B cell (primary cell): ENCODE measurements around the gene ABR. TPM values are rescaled to one million over a fixed set of nuclear protein-coding genes. Genes with fewer than 3 reads are reported as not detected.

Experiments
- ATAC-seq: fragments of 200-7000 bp; cut with Tn5 transposase; one replicate; pipeline ENCODE4 v1.10.0; 2021; ENCODE audit warnings: low read depth, mild to moderate bottlenecking, moderate number of reproducible peaks, moderate library complexity
- CTCF ChIA-PET: fragments of 350-600 bp; sonication (Branson Sonifier 250); formaldehyde crosslinking; loops from one replicate; lab custom pipeline; 2021; ENCODE audit warnings: antibody characterized with exemption, inconsistent platforms; lab: Charles Lee
- POLR2A ChIA-PET: fragments of 350-600 bp; sonication (Branson Sonifier 250); formaldehyde crosslinking; loops from one replicate; lab custom pipeline; 2021; ENCODE audit warnings: antibody characterized with exemption; lab: Charles Lee
- DNase-seq: peaks from one replicate; pipeline ENCODE4 v3.0.0; 2013
- H2AFZ ChIP-seq: 2 replicates; pipeline ENCODE4 v1.6.1; 2012; ENCODE audit warnings: mild to moderate bottlenecking, low read depth, low read length; ENCODE audit not compliant: insufficient read depth, poor library complexity, severe bottlenecking
- H3K27ac ChIP-seq, 2 donors: 1 replicate in 1 of 2; 2 replicates in 1 of 2; pipeline ENCODE4 v1.5.1; 2012 to 2013; ENCODE audit warnings: low read length in 2 of 2, mild to moderate bottlenecking in 2 of 2, moderate library complexity in 1 of 2
- H3K27me3 ChIP-seq, 4 experiments: fragments of 200-600 bp in 1 of 4; sonication (generic) in 1 of 4; replicated peaks in 1 of 4; 1 replicate in 2 of 4; 2 replicates in 2 of 4; pipeline versions ENCODE4 v1.6.1 to v1.7.0; 2013 to 2016; ENCODE audit warnings: low read length in 3 of 4, mild to moderate bottlenecking in 2 of 4, mixed read lengths in 1 of 4, moderate library complexity in 1 of 4; ENCODE audit not compliant: insufficient read depth in 4 of 4, control insufficient read depth in 3 of 4; ENCODE audit errors: control extremely low read depth in 1 of 4
- H3K36me3 ChIP-seq, 2 experiments: replicated peaks in 1 of 2; 1 replicate in 1 of 2; 2 replicates in 1 of 2; pipeline versions ENCODE4 v1.6.1 to v1.7.1; 2013; ENCODE audit warnings: low read length in 1 of 2; ENCODE audit not compliant: insufficient read depth in 2 of 2, control insufficient read depth in 1 of 2; ENCODE audit errors: control extremely low read depth in 1 of 2, extremely low read depth in 1 of 2
- H3K4me1 ChIP-seq, 2 donors: fragments of 200-600 bp in 1 of 2; sonication (generic) in 1 of 2; 1 replicate in 1 of 2; 2 replicates in 1 of 2; pipeline versions ENCODE4 v1.5.1 to v1.6.1; 2013 to 2017; ENCODE audit warnings: low read length in 2 of 2; ENCODE audit not compliant: control insufficient read depth in 2 of 2, insufficient read depth in 2 of 2
- H3K4me2 ChIP-seq: replicated peaks from 2 replicates; pipeline ENCODE3; 2012; ENCODE audit warnings: mild to moderate bottlenecking, low read depth, low read length; ENCODE audit not compliant: poor library complexity, severe bottlenecking
- H3K4me3 ChIP-seq, 5 experiments: fragments of 200-600 bp in 1 of 5; sonication (generic) in 1 of 5; 1 replicate in 3 of 5; 2 replicates in 2 of 5; pipeline versions ENCODE4 v1.5.1 to v1.7.0; 2011 to 2016; ENCODE audit warnings: low read length in 4 of 5, mild to moderate bottlenecking in 4 of 5, low read depth in 2 of 5, control low read depth in 1 of 5, moderate library complexity in 1 of 5; ENCODE audit not compliant: insufficient read depth in 1 of 5; ENCODE audit errors: control extremely low read depth in 1 of 5, extremely low read depth in 1 of 5
- H3K79me2 ChIP-seq: fragments of 200-600 bp; sonication (generic); one replicate; pipeline ENCODE4 v1.6.0; 2016; ENCODE audit warnings: low read length; ENCODE audit not compliant: control insufficient read depth, insufficient read depth
- H3K9ac ChIP-seq: fragments of 200-600 bp; sonication (generic); 2 replicates; pipeline ENCODE4 v1.6.1; 2017; ENCODE audit warnings: mild to moderate bottlenecking, low read length, moderate library complexity
- H3K9me3 ChIP-seq, 3 donors: one replicate each; pipeline versions ENCODE4 v1.6.1 to v1.7.1; 2013; ENCODE audit warnings: low read length in 2 of 3; ENCODE audit not compliant: control insufficient read depth in 2 of 3, insufficient read depth in 1 of 3; ENCODE audit errors: control extremely low read depth in 1 of 3
- H4K20me1 ChIP-seq: 2 replicates; pipeline ENCODE4 v1.6.0; 2012; ENCODE audit warnings: mild to moderate bottlenecking, low read length; ENCODE audit not compliant: insufficient read depth, control insufficient read depth, poor library complexity, severe bottlenecking
- H3K27ac Mint-ChIP-seq: one replicate; pipeline ENCODE4 v1.8.0; 2021; ENCODE audit warnings: mixed read lengths
- H3K27me3 Mint-ChIP-seq: one replicate; pipeline ENCODE4 v1.8.0; 2021; ENCODE audit warnings: mixed read lengths
- H3K4me1 Mint-ChIP-seq: one replicate; pipeline ENCODE4 v1.8.0; 2021; ENCODE audit warnings: mixed read lengths
- H3K4me3 Mint-ChIP-seq: one replicate; pipeline ENCODE4 v1.8.0; 2021; ENCODE audit warnings: mixed read lengths
- H3K9me3 Mint-ChIP-seq: one replicate; pipeline ENCODE4 v1.8.0; 2022; ENCODE audit warnings: mixed read lengths; ENCODE audit not compliant: insufficient read depth
- CTCF ChIP-seq: fragments of 200-600 bp; IDR thresholded peaks from one replicate; pipeline ENCODE4 v1.8.0; 2022; ENCODE audit warnings: antibody characterized with exemption, mild to moderate bottlenecking
- EZH2 ChIP-seq: IDR thresholded peaks from 2 replicates; pipeline ENCODE4 v1.6.1; 2012; ENCODE audit warnings: borderline replicate concordance, low read depth, mild to moderate bottlenecking, moderate library complexity, low read length; ENCODE audit not compliant: insufficient read depth, poor library complexity, severe bottlenecking
- WGBS: methylation state at CpG from one replicate; pipeline ENCODE4 v1.1.5; 2013; ENCODE audit warnings: missing lambda C conversion rate; ENCODE audit not compliant: insufficient coverage; 5-methylcytosine and 5-hydroxymethylcytosine counted together
- intact Hi-C: fragments of 100-400 bp; cut with micrococcal nuclease; formaldehyde crosslinking; loops from one replicate; pipeline ENCODE4 v1.10.0; 2022
- polyA plus RNA-seq: library from polyadenylated mRNA; depleted of rRNA; stranded (reverse); fragments of >200 nt; gene quantifications from 2 replicates; pipeline ENCODE4 v1.2.3, GENCODE V29; 2012
- total RNA-seq, 2 donors: library from RNA; stranded (reverse); fragments of 120-200 nt in 1 of 2; gene quantifications; 1 replicate in 1 of 2; 2 replicates in 1 of 2; pipeline versions ENCODE4 v1.2.3 to v1.2.4, GENCODE V29; 2013 to 2022

ABR gene
- total and polyA plus RNA-seq, 2 donors (not counting 1 experiment from before 2014, with no cell fraction given), result 79.8 to 262 TPM

- Histone ChIP-seq H3K27ac (peak overlapping the region in 1 of 2 donors; percentile 4), H3K79me2 (peaks cover 73% of the 10 kb centered on the region)
- H3K4me3 Mint-ChIP-seq, result peak overlapping the region; percentile 52
Observed at GRCh38 chr17:1212946-1213345, 33.2 kb upstream of the ABR start.

More at GRCh38 chr17:1212946-1213345, 33.2 kb upstream of the ABR start:
- H3K9ac ChIP-seq, result no peak overlapping the region
- H2AFZ ChIP-seq, result no peak overlapping the region
- H3K36me3 ChIP-seq, result peaks cover 0 to 4% of the 10 kb centered on the region in 2 experiments
- peaks cover 69% of the 10 kb centered on the region for H4K20me1 ChIP-seq
- H3K4me1 ChIP-seq, result peaks cover 42 to 49% of the 10 kb centered on the region in 2 donors
- WGBS, result no CpG with 5 or more reads among the region's 4 CpGs
- Mint-ChIP-seq H3K9me3 (no peaks in the 10 kb centered on the region), H3K4me1 (peaks cover 62% of the 10 kb centered on the region), H3K27ac (peak overlapping the region; percentile 54), H3K27me3 (no peaks in the 10 kb centered on the region)
- DNase-seq (no peak), ATAC-seq (no peak)
- H3K4me3 ChIP-seq, result no peak overlapping the region
- intact Hi-C loops, result loop anchor here (1.0 kb wide), 1 partner anchor 16 kb away; no protein-coding TSS in a partner anchor
- H3K4me2 ChIP-seq, result peak overlapping the region; percentile 65
- ChIA-PET POLR2A (interaction anchor here (1.0 to 2.9 kb wide), 2 partner anchors 15 to 54 kb away, joined by 5 to 8 read pairs; no protein-coding TSS in a partner anchor), CTCF (interaction anchor here (0.7 to 2.5 kb wide), 7 partner anchors 14 to 47 kb away, joined by 3 to 20 read pairs (median 5); no protein-coding TSS in a partner anchor)
- H3K9me3 ChIP-seq, result no peaks in the 10 kb centered on the region
- no peaks in the 10 kb centered on the region for H3K27me3 ChIP-seq
- TF ChIP-seq CTCF, result no peak
- no peak for TF ChIP-seq EZH2
